Activated T-cell treated with anti-CD3 and anti-CD28 coated beads, Interleukin-2, amount 50 U/mL, for 24 hours (primary cell): ENCODE data around the gene THOC7.

Source experiments
- DNase-seq: peaks from one replicate; pipeline ENCODE4 v3.0.0-alpha.2; 2020
- H3K27ac Mint-ChIP-seq: 2 replicates; pipeline ENCODE4 v1.8.0; 2020; ENCODE audit warnings: mild to moderate bottlenecking, mixed read lengths
- H3K27me3 Mint-ChIP-seq: 2 replicates; pipeline ENCODE4 v1.8.0; 2020; ENCODE audit warnings: mixed read lengths
- H3K36me3 Mint-ChIP-seq: 2 replicates; pipeline ENCODE4 v1.8.0; 2020; ENCODE audit warnings: low read depth, mixed read lengths
- H3K4me1 Mint-ChIP-seq: 2 replicates; pipeline ENCODE4 v1.8.0; 2020; ENCODE audit warnings: low read depth, mixed read lengths
- H3K4me3 Mint-ChIP-seq: 2 replicates; pipeline ENCODE4 v1.8.0; 2020; ENCODE audit warnings: mild to moderate bottlenecking, moderate library complexity, mixed read lengths
- H3K9me3 Mint-ChIP-seq: 2 replicates; pipeline ENCODE4 v1.8.0; 2020; ENCODE audit warnings: mixed read lengths

The THOC7 gene

DNA sequence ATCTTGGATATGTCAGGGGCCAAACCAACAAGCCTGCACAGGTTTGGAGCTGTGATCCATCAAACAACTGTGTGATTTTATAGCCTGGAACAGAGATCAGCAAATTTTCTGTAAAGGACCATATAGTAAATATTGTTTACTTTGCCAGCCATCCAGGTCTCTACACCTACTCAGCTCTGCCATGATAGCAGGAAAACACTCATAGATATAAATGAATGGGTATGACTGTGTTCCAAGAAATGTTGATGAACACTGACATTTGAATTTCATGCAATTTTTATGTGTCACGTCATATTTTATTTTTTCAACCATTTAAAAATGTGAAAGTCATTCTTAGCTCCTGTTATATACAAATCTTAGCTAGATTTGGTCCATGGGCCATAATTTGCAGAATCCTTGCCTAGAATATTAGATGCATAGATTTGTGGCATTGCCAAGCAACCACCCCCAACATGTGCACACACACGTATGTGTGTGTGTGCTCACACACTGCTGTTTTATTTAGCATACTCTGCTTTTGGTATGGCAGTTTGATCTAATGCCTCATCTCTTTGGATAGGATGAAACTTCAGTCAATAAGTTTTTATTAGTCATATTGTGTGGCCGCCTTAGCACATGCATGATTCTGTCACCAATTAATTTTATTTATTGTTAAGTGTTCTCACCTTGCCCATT, 6.5 kb upstream of the THOC7 start:
- Mint-ChIP-seq H3K27me3 (no peaks in the 10 kb centered on the region), H3K4me3 (no peak overlapping the region), H3K36me3 (peaks cover 57% of the 10 kb centered on the region), H3K4me1 (peaks cover 66% of the 10 kb centered on the region), H3K9me3 (no peaks in the 10 kb centered on the region), H3K27ac (no peak overlapping the region)
- DNase-seq, result no peak

- Mint-ChIP-seq H3K9me3 (no peaks in the 10 kb centered on the region), H3K27ac (peak overlapping the region; percentile 69), H3K27me3 (no peaks in the 10 kb centered on the region), H3K4me3 (no peak overlapping the region), H3K36me3 (peaks cover 64% of the 10 kb centered on the region), H3K4me1 (peaks cover 59% of the 10 kb centered on the region)
- DNase-seq, result no peak
Measured at GRCh38 chr3:63867225-63867624, 3.6 kb upstream of the THOC7 start.

DNA sequence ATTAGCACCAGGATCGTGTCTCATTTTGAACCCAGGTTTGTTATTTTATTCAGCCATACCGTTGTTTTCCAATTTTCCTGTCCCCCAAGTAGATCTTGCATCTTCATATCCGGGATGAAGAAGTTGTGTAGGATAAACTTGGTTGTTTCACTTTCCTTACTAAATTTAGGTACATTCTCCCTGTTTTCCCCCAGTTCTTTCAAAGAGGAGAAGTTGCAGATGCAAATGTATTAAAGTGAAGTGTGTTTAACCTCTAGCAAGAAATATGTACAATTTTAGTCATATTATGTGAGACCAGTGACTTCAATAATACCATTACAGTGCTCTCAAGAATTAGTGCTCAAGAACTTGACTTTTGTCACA, 1.3 kb upstream of the THOC7 start:
- H3K9me3 Mint-ChIP-seq, result no peaks in the 10 kb centered on the region
- peak overlapping the region; percentile 87 for H3K4me3 Mint-ChIP-seq
- peaks cover 64% of the 10 kb centered on the region for H3K4me1 Mint-ChIP-seq
- no peaks in the 10 kb centered on the region for H3K27me3 Mint-ChIP-seq
- no peak for DNase-seq
- peak overlapping the region; percentile 96 for H3K27ac Mint-ChIP-seq
- H3K36me3 Mint-ChIP-seq, result peaks cover 64% of the 10 kb centered on the region

DNA sequence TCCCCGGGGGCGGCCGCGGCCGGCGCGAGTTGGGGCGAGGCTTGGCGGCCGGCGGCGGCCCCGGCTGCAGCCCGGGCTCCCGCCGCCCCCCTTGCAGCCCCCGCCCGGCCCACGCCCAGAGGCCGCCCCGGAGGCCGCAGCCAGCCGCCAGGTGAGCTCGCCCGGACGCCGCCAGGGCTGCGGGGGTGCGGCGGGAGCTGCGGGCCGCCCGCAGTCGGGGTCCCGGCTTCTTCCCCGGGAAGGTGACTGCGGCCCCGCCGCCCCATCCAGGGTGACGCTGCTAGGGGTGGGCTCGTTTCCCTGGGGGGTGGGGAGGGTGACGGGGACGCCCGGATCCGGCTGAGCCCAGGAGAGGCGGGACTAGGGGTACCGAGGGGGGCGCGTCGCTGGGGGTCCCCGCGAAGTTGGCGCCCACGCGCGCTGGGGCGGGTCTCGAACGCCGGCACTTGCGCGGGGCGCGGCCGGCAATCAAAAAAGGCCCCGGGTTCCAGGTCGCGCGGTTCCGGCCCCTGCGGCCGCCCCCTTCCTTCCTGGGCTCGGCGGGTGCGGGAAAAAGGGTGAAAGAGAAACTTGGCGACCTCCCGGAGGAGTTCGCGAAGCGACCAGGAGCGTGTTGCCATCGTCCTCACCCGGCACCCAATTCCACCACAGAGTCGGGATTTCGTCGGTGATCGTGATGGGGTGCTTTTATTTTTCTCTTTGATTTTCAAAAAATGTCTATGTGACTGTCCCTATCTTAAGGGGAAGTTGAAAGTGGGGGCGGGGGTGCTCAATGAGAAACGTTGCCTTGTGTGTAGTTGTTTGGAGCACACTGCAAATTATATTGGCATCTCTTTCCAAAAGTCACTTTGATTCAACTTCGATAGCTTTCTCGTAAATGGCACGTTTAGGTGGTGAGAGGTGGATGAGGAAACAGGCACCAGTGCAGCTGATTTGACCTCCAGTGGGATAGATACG, 681 bp upstream of the THOC7 start:
- peak; percentile 77 for DNase-seq
- H3K4me1 Mint-ChIP-seq, result peaks cover 64% of the 10 kb centered on the region
- no peaks in the 10 kb centered on the region for H3K27me3 Mint-ChIP-seq
- H3K9me3 Mint-ChIP-seq, result no peaks in the 10 kb centered on the region
- H3K4me3 Mint-ChIP-seq, result peak overlapping the region; percentile 87
- H3K36me3 Mint-ChIP-seq, result peaks cover 61% of the 10 kb centered on the region
- H3K27ac Mint-ChIP-seq, result peak overlapping the region; percentile 96

- H3K9me3 Mint-ChIP-seq, result no peaks in the 10 kb centered on the region
- no peak for DNase-seq
- H3K4me3 Mint-ChIP-seq, result peak overlapping the region; percentile 92
- peaks cover 51% of the 10 kb centered on the region for H3K36me3 Mint-ChIP-seq
- no peaks in the 10 kb centered on the region for H3K27me3 Mint-ChIP-seq
- peaks cover 59% of the 10 kb centered on the region for H3K4me1 Mint-ChIP-seq
- peak overlapping the region; percentile 96 for H3K27ac Mint-ChIP-seq
Measured at GRCh38 chr3:63862804-63863149, 828 bp downstream of the THOC7 start.

DNA sequence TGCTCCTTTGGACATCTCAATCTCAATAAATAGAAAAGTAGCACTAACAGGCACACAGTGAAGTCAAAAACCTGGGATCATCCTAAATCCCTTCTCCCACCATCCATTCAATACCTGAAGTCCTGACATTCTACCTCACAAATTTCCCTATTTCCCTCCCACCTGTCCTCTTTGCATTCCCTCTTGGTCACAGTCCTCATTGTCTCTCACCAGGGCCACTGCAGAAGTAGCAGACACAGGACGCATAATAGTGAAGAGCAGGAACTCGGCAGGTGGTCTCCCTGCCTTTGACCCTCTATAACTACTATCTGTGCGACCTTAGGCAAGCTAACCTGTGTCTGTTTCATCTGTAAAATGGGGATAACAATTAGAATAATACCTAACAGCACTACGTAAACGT, 2.3 kb downstream of the THOC7 start:
- no peaks in the 10 kb centered on the region for H3K27me3 Mint-ChIP-seq
- peak overlapping the region; percentile 48 for H3K27ac Mint-ChIP-seq
- H3K4me1 Mint-ChIP-seq, result peaks cover 61% of the 10 kb centered on the region
- H3K36me3 Mint-ChIP-seq, result peaks cover 43% of the 10 kb centered on the region
- no peak for DNase-seq
- H3K4me3 Mint-ChIP-seq, result peak overlapping the region; percentile 92
- H3K9me3 Mint-ChIP-seq, result no peaks in the 10 kb centered on the region

GRCh38 chr3:63860776-63861175, 2.8 kb downstream of the THOC7 start:
- Mint-ChIP-seq H3K27ac (no peak overlapping the region), H3K4me1 (peaks cover 62% of the 10 kb centered on the region), H3K4me3 (no peak overlapping the region), H3K36me3 (peaks cover 39% of the 10 kb centered on the region), H3K27me3 (no peaks in the 10 kb centered on the region), H3K9me3 (no peaks in the 10 kb centered on the region)
- DNase-seq, result no peak

GRCh38 chr3:63857311-63857710, 6.3 kb downstream of the THOC7 start:
- DNase-seq, result no peak
- peaks cover 25% of the 10 kb centered on the region for H3K36me3 Mint-ChIP-seq
- H3K9me3 Mint-ChIP-seq, result no peaks in the 10 kb centered on the region
- peaks cover 55% of the 10 kb centered on the region for H3K4me1 Mint-ChIP-seq
- no peak overlapping the region for H3K4me3 Mint-ChIP-seq
- H3K27ac Mint-ChIP-seq, result no peak overlapping the region
- H3K27me3 Mint-ChIP-seq, result no peaks in the 10 kb centered on the region

GRCh38 chr3:63855333-63855940, 8.2 kb downstream of the THOC7 start:
- Mint-ChIP-seq H3K4me1 (peaks cover 46% of the 10 kb centered on the region), H3K9me3 (no peaks in the 10 kb centered on the region), H3K27ac (peak overlapping the region; percentile 33), H3K27me3 (no peaks in the 10 kb centered on the region), H3K36me3 (peaks cover 26% of the 10 kb centered on the region), H3K4me3 (no peak overlapping the region)
- no peak for DNase-seq

DNA sequence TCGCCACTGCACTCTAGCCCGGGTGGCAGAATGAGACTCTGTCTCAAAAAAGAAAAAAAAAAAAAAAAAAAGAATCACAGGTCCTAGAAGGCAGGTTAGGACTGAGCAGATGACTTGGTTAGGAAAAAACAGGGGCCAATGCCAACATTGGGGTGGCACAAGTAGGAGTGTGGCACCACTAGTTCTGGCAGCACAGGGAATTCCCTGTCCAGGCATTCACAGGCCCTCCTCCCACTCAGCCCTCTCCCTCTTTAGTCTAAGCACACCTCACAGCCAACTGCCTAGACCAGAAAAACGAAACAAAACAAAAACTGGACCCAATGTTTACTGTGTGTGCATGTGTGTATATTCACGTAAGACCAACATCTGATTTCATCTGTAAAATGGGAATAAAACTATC, 10.5 kb downstream of the THOC7 start:
- DNase-seq, result no peak
- no peaks in the 10 kb centered on the region for H3K9me3 Mint-ChIP-seq
- H3K4me3 Mint-ChIP-seq, result no peak overlapping the region
- no peaks in the 10 kb centered on the region for H3K27me3 Mint-ChIP-seq
- H3K27ac Mint-ChIP-seq, result no peak overlapping the region
- H3K4me1 Mint-ChIP-seq, result peaks cover 37% of the 10 kb centered on the region
- H3K36me3 Mint-ChIP-seq, result peaks cover 31% of the 10 kb centered on the region

DNA sequence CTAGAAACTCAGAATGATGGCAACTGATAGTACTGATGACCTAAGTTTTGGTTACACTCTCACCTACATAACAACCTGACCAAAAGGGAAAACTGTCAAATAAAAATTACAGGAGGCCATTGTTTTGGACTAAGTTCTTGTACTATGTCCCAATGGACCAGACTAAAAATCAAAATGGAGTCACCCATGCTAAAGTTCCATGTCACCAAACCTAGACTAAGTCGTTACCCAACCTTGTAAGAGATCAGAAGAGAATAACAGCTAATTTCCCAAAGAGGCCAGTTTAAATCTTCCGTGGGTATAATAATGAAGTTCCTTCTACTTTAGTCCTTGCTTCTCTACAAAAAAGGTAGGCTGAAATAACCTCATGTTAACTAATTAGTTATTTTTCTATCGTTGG, 12.3 kb downstream of the THOC7 start:
- H3K4me1 Mint-ChIP-seq, result peaks cover 28% of the 10 kb centered on the region
- H3K36me3 Mint-ChIP-seq, result peaks cover 25% of the 10 kb centered on the region
- no peaks in the 10 kb centered on the region for H3K9me3 Mint-ChIP-seq
- no peak for DNase-seq
- H3K4me3 Mint-ChIP-seq, result no peak overlapping the region
- H3K27ac Mint-ChIP-seq, result no peak overlapping the region
- no peaks in the 10 kb centered on the region for H3K27me3 Mint-ChIP-seq

DNA sequence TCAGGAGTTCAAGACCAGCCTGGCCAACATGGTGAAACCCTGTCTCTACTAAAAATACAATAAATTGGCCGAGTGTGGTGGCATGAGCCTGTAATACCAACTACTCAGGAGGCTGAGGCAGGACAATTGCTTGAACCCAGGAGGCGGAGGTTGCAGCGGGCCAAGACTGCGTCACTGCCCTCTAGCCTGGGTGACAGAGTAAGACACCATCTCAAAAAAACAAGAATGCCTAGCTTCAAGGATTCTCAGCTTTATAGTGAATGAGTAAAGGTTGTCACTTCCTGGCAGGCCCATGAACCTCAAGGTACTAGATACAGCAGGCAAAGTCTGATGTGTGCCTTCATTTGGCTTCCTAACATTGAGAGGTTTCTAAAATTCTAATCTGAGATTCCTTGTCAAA, 14.4 kb downstream of the THOC7 start:
- H3K9me3 Mint-ChIP-seq, result no peaks in the 10 kb centered on the region
- H3K36me3 Mint-ChIP-seq, result peaks cover 29% of the 10 kb centered on the region
- H3K4me3 Mint-ChIP-seq, result no peak overlapping the region
- peaks cover 16% of the 10 kb centered on the region for H3K4me1 Mint-ChIP-seq
- DNase-seq, result no peak
- H3K27me3 Mint-ChIP-seq, result no peaks in the 10 kb centered on the region
- no peak overlapping the region for H3K27ac Mint-ChIP-seq

DNA sequence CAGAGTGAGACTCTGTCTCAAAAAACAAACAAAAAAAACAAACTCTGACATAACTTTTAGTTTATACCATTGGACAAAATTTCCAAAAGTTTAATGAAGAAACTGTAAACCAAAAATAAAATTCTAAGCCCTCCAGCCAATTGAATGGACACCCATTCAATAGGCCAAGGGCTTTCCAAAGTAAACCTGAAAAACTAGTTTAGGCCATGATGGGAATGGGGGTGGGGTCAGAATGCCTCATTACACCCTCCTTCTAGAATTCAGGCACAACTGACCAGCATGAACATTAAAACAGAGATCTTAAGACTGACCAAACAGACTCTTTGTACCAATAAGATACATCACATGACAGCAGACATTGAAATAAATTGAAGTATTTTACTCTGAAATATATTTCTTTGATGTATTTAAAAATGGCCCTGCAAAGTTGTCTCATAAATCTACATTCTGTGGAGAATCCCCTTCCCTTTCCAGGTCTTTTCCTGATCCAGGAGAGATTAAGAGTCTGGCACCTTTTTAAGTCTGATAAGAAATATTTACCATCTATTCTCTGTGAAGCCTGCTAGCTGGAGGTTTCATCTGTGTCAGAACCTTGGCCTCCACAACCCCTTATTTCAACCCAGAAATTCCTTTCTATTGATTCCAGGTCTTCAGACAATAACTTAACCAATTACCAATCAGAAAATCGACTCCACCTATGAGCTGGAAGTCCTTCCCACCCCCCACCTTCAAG, 15.7 kb downstream of the THOC7 start:
- Mint-ChIP-seq H3K9me3 (no peaks in the 10 kb centered on the region), H3K27ac (peak overlapping the region; percentile 6), H3K4me1 (peaks cover 16% of the 10 kb centered on the region), H3K36me3 (peaks cover 39% of the 10 kb centered on the region), H3K4me3 (no peak overlapping the region), H3K27me3 (no peaks in the 10 kb centered on the region)
- no peak for DNase-seq

GRCh38 chr3:63845215-63845614, 18.4 kb downstream of the THOC7 start:
- no peaks in the 10 kb centered on the region for H3K9me3 Mint-ChIP-seq
- H3K27me3 Mint-ChIP-seq, result no peaks in the 10 kb centered on the region
- peaks cover 8% of the 10 kb centered on the region for H3K4me1 Mint-ChIP-seq
- no peak overlapping the region for H3K4me3 Mint-ChIP-seq
- no peak for DNase-seq
- peaks cover 32% of the 10 kb centered on the region for H3K36me3 Mint-ChIP-seq
- no peak overlapping the region for H3K27ac Mint-ChIP-seq
